NCI-H1694 (cell line): ENCODE measurements around the gene APCDD1.
"Not testable (repeated sequence)": the region's sequence is repeated elsewhere in the genome, so short reads cannot be mapped to it uniquely, and the experiment has no call there.

ENCODE experiments used
- DNase-seq: peaks from one replicate; lab custom pipeline; 2025; lab: John Stamatoyannopoulos, UW

APCDD1 gene

GRCh38 chr18:10525697-10526560, 71.5 kb downstream of the APCDD1 start, which contains the start of gene NAPG:
TSS of gene NAPG (plus strand) at chr18:10526027. CDS start at chr18:10526103, 76 bp downstream.
- peak; percentile 81 for DNase-seq

DNA sequence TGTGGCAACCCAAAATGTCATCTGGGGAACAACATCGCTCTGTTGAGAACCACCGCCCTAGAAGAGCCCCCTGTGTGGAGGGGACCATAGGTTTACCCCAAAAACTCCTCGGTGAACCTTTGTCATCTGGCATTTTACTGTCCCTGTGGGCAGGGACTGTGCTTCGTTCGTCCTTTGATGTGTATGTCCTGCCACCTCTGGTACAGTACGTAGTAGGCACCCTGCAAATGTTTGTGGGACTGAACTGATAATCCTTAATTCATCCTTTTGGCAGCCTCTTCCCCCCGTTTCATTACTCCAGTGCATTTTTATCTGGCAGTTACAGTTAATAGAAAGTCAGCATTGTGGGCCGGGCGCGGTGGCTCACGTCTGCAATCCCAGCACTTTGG, 72.1 kb downstream of the APCDD1 start:
- DNase-seq: no peak

DNA sequence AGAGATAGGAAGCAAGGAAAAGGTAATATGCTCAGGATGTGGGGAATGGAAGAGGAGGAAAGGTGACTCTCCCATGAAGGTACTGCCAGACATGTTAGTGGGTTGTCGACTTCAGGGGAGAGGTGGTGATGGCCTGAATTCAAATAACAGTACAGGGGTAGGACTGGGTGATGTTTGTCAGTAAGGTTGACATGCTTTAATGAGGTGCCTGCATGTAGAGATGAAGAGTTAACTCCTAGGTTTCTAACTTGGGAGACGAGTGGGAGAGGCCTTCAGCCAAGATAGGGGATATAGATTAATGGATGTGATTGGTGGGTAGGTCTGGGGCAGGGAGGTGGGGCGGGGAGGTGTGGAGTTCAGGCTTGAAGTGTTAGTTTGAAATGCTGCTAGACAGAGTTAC, 74.0 kb downstream of the APCDD1 start:
- DNase-seq: no peak

- DNase-seq: no peak
Measured at GRCh38 chr18:10530002-10530401, 75.6 kb downstream of the APCDD1 start.

GRCh38 chr18:10530852-10531251, 76.4 kb downstream of the APCDD1 start:
- DNase-seq: no peak

DNA sequence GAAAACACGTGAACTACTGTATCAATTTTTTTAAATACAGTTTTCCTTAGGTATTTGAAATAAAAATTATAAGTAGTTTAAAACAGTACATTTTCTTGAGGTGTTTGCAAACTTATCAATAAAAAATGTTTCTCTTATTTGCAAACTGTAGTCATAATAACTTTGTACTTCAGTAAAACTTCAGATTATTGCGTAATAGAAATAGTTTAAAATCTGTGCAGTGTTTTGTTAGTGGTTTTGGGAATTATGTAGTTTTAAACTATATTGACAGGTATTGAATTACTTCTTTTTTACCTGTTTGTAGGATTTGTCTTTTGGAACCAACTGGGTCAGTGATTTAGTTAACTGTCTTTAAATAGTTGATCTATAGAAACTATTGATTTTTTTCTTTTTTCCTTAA, 78.7 kb downstream of the APCDD1 start:
- DNase-seq: no peak

GRCh38 chr18:10536280-10536679, 81.8 kb downstream of the APCDD1 start:
- no peak for DNase-seq

- DNase-seq: no peak
Measured at GRCh38 chr18:10537765-10538164, 83.3 kb downstream of the APCDD1 start.

GRCh38 chr18:10539124-10539523, 84.7 kb downstream of the APCDD1 start:
- not testable (repeated sequence) for DNase-seq
